HEK293T (cell line): ENCODE data around the gene RCAN2.

Experiments
- ARNT ChIP-seq: fragments of 450-650 bp; IDR thresholded peaks from 2 replicates; pipeline ENCODE4 v1.6.1; 2017; ENCODE audit warnings: mild to moderate bottlenecking
- BHLHE40 ChIP-seq: fragments of 450-650 bp; IDR thresholded peaks from 2 replicates; pipeline ENCODE4 v1.6.1; 2016; ENCODE audit warnings: mild to moderate bottlenecking, moderate library complexity, borderline replicate concordance
- CTBP1 ChIP-seq: fragments of 450-650 bp; IDR thresholded peaks from 2 replicates; pipeline ENCODE4 v1.6.1; 2016; ENCODE audit warnings: borderline replicate concordance
- FOXA1 ChIP-seq: fragments of 450-650 bp; IDR thresholded peaks from 2 replicates; pipeline ENCODE4 v1.6.1; 2016; ENCODE audit warnings: mild to moderate bottlenecking
- FOXK2 ChIP-seq: fragments of 450-650 bp; IDR thresholded peaks from 2 replicates; pipeline ENCODE4 v1.6.1; 2016; ENCODE audit warnings: mild to moderate bottlenecking
- FOXM1 ChIP-seq: fragments of 450-650 bp; IDR thresholded peaks from 2 replicates; pipeline ENCODE4 v1.6.1; 2017; ENCODE audit warnings: mild to moderate bottlenecking, borderline replicate concordance
- HDGF ChIP-seq: fragments of 450-650 bp; IDR thresholded peaks from 2 replicates; pipeline ENCODE4 v1.6.1; 2017; ENCODE audit warnings: antibody characterized with exemption, borderline replicate concordance
- L3MBTL2 ChIP-seq: fragments of 450-650 bp; conservative IDR thresholded peaks from 2 replicates; pipeline ENCODE4 v1.6.1; 2016; ENCODE audit warnings: mild to moderate bottlenecking
- NFRKB ChIP-seq: fragments of 450-650 bp; IDR thresholded peaks from 2 replicates; pipeline ENCODE4 v1.6.1; 2016; ENCODE audit warnings: mild to moderate bottlenecking, moderate library complexity
- SP1 ChIP-seq: fragments of 450-650 bp; IDR thresholded peaks from 2 replicates; pipeline ENCODE4 v1.6.1; 2017
- SUZ12 ChIP-seq: fragments of 450-650 bp; IDR thresholded peaks from 2 replicates; pipeline ENCODE4 v1.6.1; 2016; ENCODE audit warnings: mild to moderate bottlenecking
- TARDBP ChIP-seq: fragments of 450-650 bp; IDR thresholded peaks from 2 replicates; pipeline ENCODE4 v1.6.1; 2016
- ZNF384 ChIP-seq: fragments of 450-650 bp; IDR thresholded peaks from 2 replicates; pipeline ENCODE4 v1.6.1; 2016
- TF ChIP-seq, protein P1 (sequence below): fragments of 450-650 bp; IDR thresholded peaks from 2 replicates; pipeline ENCODE4 v1.6.1; 2016

DNA sequence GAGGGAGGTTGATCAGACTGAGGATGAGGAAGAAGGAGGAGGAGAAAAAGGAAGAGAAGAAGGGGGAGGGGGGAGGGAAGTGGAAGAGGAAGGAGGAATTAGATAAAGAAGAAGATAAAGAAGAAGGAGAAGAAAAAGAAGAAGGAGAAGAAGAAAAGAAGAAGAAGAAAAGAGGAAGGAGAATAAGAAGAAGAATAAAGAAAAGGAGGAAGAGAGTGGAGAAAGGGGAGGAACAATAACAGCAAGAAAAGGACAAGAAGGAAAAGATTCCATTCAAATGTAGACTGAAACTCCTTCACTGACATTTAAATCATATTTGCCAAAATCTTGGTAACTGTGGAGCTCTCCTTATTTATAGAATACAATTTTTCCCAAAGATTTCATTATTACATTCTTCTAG is 34.3 kb upstream of the RCAN2 start:
- TF ChIP-seq ZNF384 (no peak), FOXK2 (no peak), SP1 (no peak), L3MBTL2 (no peak), SUZ12 (no peak), CTBP1 (no peak), FOXM1 (no peak), HDGF (no peak), BHLHE40 (no peak), ARNT (no peak), TARDBP (no peak), NFRKB (no peak), FOXA1 (no peak)
- TF ChIP-seq, protein P1, sequence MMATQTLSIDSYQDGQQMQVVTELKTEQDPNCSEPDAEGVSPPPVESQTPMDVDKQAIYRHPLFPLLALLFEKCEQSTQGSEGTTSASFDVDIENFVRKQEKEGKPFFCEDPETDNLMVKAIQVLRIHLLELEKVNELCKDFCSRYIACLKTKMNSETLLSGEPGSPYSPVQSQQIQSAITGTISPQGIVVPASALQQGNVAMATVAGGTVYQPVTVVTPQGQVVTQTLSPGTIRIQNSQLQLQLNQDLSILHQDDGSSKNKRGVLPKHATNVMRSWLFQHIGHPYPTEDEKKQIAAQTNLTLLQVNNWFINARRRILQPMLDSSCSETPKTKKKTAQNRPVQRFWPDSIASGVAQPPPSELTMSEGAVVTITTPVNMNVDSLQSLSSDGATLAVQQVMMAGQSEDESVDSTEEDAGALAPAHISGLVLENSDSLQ: no peak
